ENCODE data around the gene GOLT1A. TPM values are rescaled to one million over a fixed set of nuclear protein-coding genes. Genes with fewer than 3 reads are reported as not detected.
A peak's percentile ranks its signal among the peaks of the same experiment; 100 is the strongest.

GOLT1A gene
- total and polyA plus RNA-seq, 2 experiments from 2014 or later = 0.33 to 2.6 TPM

DNA sequence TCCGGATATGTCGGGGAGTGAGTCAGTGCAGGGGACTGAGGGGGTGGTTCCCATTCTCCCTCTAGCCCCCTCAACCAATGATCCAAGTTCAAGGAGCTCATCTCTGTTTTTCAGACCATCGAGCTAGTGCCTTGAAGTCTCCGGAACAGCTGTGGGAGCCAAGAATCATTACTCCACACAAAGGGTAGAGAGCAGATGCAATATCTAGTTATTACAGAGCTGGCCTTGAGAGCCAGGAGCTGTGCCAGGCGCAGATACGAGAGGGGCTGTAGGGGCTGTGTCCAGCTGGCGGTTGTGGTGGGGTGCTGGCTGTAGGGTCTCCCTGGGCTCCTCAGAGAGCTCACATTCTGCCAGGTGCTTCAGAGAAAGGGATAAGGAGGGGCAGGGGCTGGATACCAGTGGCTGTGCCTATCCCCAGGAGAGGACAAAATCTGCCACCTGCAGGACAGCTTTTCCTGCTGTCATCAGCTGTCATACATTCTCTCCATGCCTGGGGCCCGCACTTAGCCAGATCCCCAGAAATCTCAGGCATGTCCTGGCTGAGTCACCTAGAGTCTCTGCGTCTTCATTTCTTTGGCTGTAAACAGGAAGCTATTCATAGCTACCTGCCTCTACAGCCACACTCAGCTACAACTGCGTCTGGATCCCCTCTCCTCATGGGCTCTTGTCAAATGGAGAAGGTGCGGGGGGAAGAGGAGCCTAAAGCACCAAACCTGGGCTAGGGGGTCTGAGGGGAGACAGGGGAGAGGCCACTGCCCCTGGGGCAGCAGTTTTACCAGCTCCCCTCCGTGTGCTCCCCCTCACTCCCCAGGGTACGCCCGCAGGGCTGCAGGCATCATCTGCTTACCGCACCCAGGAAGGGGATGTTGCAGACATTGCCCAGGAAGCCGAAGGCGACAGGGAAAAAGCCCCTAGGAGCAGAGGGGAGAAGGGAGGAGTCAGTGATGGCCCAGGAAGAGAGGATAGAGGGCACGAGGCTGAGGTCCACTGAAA is 15.1 kb downstream of the GOLT1A start:
- H3K27ac ChIP-seq = peak overlapping the region; percentile 65
- H3K9me3 ChIP-seq (ENCODE audit: low read depth) = no peaks in the 10 kb centered on the region
- peak; percentile 52 to 54 for DNase-seq (ENCODE audit: low read depth in 1 of 2, low spot score in 1 of 2)
- H3K4me1 ChIP-seq (ENCODE audit: low read depth) = peaks cover 26% of the 10 kb centered on the region
- H3K36me3 ChIP-seq = no peaks in the 10 kb centered on the region
- peaks cover 7% of the 10 kb centered on the region for H3K27me3 ChIP-seq
- TF ChIP-seq, protein P1, sequence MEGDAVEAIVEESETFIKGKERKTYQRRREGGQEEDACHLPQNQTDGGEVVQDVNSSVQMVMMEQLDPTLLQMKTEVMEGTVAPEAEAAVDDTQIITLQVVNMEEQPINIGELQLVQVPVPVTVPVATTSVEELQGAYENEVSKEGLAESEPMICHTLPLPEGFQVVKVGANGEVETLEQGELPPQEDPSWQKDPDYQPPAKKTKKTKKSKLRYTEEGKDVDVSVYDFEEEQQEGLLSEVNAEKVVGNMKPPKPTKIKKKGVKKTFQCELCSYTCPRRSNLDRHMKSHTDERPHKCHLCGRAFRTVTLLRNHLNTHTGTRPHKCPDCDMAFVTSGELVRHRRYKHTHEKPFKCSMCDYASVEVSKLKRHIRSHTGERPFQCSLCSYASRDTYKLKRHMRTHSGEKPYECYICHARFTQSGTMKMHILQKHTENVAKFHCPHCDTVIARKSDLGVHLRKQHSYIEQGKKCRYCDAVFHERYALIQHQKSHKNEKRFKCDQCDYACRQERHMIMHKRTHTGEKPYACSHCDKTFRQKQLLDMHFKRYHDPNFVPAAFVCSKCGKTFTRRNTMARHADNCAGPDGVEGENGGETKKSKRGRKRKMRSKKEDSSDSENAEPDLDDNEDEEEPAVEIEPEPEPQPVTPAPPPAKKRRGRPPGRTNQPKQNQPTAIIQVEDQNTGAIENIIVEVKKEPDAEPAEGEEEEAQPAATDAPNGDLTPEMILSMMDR (IDR thresholded peaks at IDR 0.05; ENCODE audit: low read depth, low read length) = no peak
- H3K4me3 ChIP-seq = no peak overlapping the region

DNA sequence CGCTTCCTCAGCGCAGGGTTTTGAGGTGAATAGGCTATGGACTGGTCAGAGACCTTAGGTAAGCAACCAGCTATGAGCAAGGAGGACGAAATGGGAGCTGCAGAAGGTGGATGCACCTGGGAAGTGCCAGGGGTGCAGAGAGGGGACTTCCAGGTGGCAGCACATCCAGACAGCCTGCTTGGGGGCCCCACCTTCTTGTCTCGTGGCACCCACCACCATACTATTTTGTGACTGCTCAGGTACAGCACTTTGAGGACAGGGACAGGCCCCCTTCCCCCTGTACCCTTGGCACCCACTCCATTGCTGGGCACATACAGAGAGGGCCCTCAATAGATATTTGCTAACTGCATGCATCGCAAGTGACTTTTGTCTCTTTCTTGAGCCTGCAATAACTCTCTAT is 16.7 kb downstream of the GOLT1A start:
- TF ChIP-seq, protein P1 (IDR thresholded peaks at IDR 0.05; ENCODE audit: low read depth, low read length) = no peak
- Histone ChIP-seq H3K36me3 (no peaks in the 10 kb centered on the region), H3K4me1 (ENCODE audit: low read depth) (peaks cover 26% of the 10 kb centered on the region), H3K27ac (no peak overlapping the region), H3K27me3 (peaks cover 16% of the 10 kb centered on the region), H3K4me3 (no peak overlapping the region), H3K9me3 (ENCODE audit: low read depth) (no peaks in the 10 kb centered on the region)
- no peak for DNase-seq (ENCODE audit: low read depth in 1 of 2, low spot score in 1 of 2)

DNA sequence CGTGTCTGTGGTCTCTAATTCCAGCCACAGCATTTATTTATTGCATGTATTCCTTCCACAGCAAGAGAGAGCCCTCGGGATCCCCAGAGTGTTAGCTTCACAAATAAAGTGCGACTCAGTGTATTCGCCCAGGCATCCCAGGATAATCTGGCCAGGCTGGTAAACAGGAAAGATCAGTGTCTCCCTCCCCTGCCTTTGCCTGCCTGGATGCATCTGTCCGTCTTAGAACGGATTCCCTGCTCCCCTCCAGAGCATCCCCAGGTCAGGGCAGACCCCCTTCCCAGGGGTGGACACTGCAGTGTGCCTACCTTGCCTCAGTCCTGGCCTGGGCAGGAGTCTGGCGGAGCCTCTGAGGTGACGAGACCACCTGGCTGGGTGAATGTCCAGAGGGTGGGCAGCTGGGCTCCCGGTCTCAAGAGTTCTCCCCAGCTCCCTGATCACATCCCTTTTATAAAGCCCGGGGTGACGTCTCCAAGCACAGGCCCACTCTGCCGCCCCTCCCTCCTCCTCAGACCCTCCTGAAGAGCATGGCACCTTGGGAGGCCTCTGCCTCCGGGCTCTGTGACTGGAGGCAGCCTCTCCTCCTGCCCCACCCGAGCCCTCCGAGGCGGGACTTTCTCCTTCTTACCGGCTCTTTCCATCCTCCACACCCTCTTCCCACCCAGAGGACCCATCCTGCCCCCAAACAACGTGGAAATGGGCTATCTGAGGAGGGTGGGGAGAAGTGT is 17.6 kb downstream of the GOLT1A start, which contains the start of gene KISS1:
TSS of gene KISS1 (minus strand) at position 424 of the 728 bp plus-strand sequence. CDS start 3,615 bp downstream, outside the sequence.
- Histone ChIP-seq H3K36me3 (no peaks in the 10 kb centered on the region), H3K4me1 (ENCODE audit: low read depth) (peaks cover 23% of the 10 kb centered on the region), H3K27ac (no peak within 1 kb of the TSS), H3K9me3 (ENCODE audit: low read depth) (no peaks in the 10 kb centered on the region), H3K4me3 (no peak within 1 kb of the TSS), H3K27me3 (peaks cover 24% of the 10 kb centered on the region)
- DNase-seq (ENCODE audit: low read depth in 1 of 2, low spot score in 1 of 2) = no peak
- TF ChIP-seq, protein P1 (IDR thresholded peaks at IDR 0.05; ENCODE audit: low read depth, low read length) = no peak

DNA sequence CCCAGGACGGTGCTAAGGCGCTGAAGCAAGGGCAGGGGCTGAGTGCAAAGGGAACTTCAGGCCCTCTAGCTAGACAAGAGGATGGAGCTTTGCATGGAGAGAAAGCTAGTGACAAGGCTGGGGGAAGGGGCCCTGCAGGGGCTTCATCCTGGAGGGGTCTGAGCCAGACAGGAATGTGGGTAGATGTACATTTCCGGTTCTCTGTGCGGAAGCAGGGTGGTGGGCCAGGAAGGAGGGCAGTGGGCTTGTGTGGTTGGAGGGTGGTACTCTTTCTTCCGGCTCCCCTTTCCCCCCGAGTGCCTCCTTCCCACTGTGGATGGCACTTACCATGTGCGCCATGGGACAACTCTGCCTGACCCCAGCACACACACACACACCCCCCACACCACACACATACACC is 19.0 kb downstream of the GOLT1A start:
- Histone ChIP-seq H3K27ac (no peak overlapping the region), H3K4me3 (no peak overlapping the region), H3K9me3 (ENCODE audit: low read depth) (no peaks in the 10 kb centered on the region), H3K36me3 (no peaks in the 10 kb centered on the region), H3K27me3 (peaks cover 38% of the 10 kb centered on the region), H3K4me1 (ENCODE audit: low read depth) (peaks cover 16% of the 10 kb centered on the region)
- TF ChIP-seq, protein P1 (IDR thresholded peaks at IDR 0.05; ENCODE audit: low read depth, low read length) = no peak
- no peak for DNase-seq (ENCODE audit: low read depth in 1 of 2, low spot score in 1 of 2)

DNA sequence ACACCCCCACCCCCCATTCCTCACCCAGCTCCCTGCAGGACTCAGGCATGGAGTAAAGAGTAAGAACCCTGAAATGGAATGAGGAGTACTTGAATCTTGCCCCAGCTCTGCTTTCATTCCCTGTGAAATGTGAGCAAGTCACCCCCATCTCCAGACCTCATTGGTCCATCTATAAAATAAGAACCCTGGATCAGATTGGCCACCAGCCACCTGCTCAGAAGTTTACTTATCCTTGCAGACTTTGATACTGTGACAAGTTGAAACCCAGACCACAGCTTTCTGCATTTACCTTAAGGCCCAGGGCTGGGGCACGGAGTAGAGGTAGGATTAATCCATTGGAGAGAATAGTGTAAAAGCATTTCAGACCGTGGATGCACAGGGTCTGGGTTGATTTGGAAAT is 19.7 kb downstream of the GOLT1A start:
- TF ChIP-seq, protein P1 (IDR thresholded peaks at IDR 0.05; ENCODE audit: low read depth, low read length) = no peak
- H3K4me3 ChIP-seq = no peak overlapping the region
- H3K9me3 ChIP-seq (ENCODE audit: low read depth) = no peaks in the 10 kb centered on the region
- peaks cover 9% of the 10 kb centered on the region for H3K4me1 ChIP-seq (ENCODE audit: low read depth)
- H3K27me3 ChIP-seq = peaks cover 45% of the 10 kb centered on the region
- no peak for DNase-seq (ENCODE audit: low read depth in 1 of 2, low spot score in 1 of 2)
- H3K36me3 ChIP-seq = no peaks in the 10 kb centered on the region
- no peak overlapping the region for H3K27ac ChIP-seq
